ENCODE data around the gene NDUFV3. TPM values are rescaled to one million over a fixed set of nuclear protein-coding genes. Genes with fewer than 3 reads are reported as not detected.
A peak's percentile ranks its signal among the peaks of the same experiment; 100 is the strongest.
"Not testable (repeated sequence)": the region's sequence is repeated elsewhere in the genome, so short reads cannot be mapped to it uniquely, and the experiment has no call there.

The NDUFV3 gene
- total RNA-seq, 1 experiment from 2014 or later = 37.8 TPM

- DNase-seq (ENCODE audit: low read depth) = no peak
Observed at GRCh38 chr21:42855937-42856335, 37.2 kb upstream of the NDUFV3 start.

GRCh38 chr21:42857216-42857615 is 35.9 kb upstream of the NDUFV3 start:
- DNase-seq (ENCODE audit: low read depth) = no peak

GRCh38 chr21:42858185-42858847 is 34.8 kb upstream of the NDUFV3 start:
- DNase-seq (ENCODE audit: low read depth) = no peak

- DNase-seq (ENCODE audit: low read depth) = no peak
Observed at GRCh38 chr21:42858957-42859890, 33.9 kb upstream of the NDUFV3 start.

- DNase-seq (ENCODE audit: low read depth) = no peak
Observed at GRCh38 chr21:42859891-42860230, 33.2 kb upstream of the NDUFV3 start.

GRCh38 chr21:42860345-42860744 is 32.8 kb upstream of the NDUFV3 start:
- DNase-seq (ENCODE audit: low read depth) = no peak

- no peak for DNase-seq (ENCODE audit: low read depth)
Observed at GRCh38 chr21:42861311-42861847, 31.7 kb upstream of the NDUFV3 start.

- no peak for DNase-seq (ENCODE audit: low read depth)
Observed at GRCh38 chr21:42861848-42862400, 31.2 kb upstream of the NDUFV3 start.

GRCh38 chr21:42862774-42863503 is 30.2 kb upstream of the NDUFV3 start:
- no peak for DNase-seq (ENCODE audit: low read depth)

- no peak for DNase-seq (ENCODE audit: low read depth)
Observed at GRCh38 chr21:42863504-42863870, 29.6 kb upstream of the NDUFV3 start.

GRCh38 chr21:42864286-42864685 is 28.8 kb upstream of the NDUFV3 start:
- DNase-seq (ENCODE audit: low read depth) = no peak

- DNase-seq (ENCODE audit: low read depth) = no peak
Observed at GRCh38 chr21:42864815-42865775, 28.0 kb upstream of the NDUFV3 start.

- DNase-seq (ENCODE audit: low read depth) = no peak
Observed at GRCh38 chr21:42865776-42866160, 27.3 kb upstream of the NDUFV3 start.

- DNase-seq (ENCODE audit: low read depth) = no peak
Observed at GRCh38 chr21:42868196-42868595, 24.9 kb upstream of the NDUFV3 start.

GRCh38 chr21:42873096-42873495 is 20.0 kb upstream of the NDUFV3 start:
- DNase-seq (ENCODE audit: low read depth) = no peak

- not testable (repeated sequence) for DNase-seq (ENCODE audit: low read depth)
Observed at GRCh38 chr21:42875811-42876210, 17.3 kb upstream of the NDUFV3 start.

GRCh38 chr21:42878678-42878992 is 14.5 kb upstream of the NDUFV3 start:
- DNase-seq (ENCODE audit: low read depth) = no peak

- DNase-seq (ENCODE audit: low read depth) = peak; percentile 100
Observed at GRCh38 chr21:42878993-42879787, 13.9 kb upstream of the NDUFV3 start, which contains the start of gene WDR4. WDR4 (minus strand) TSS chr21:42879539; CDS start chr21:42879495, 44 bp downstream.

- no peak for DNase-seq (ENCODE audit: low read depth)
Observed at GRCh38 chr21:42880352-42880751, 12.8 kb upstream of the NDUFV3 start.

GRCh38 chr21:42883921-42884320 is 9.2 kb upstream of the NDUFV3 start:
- no peak for DNase-seq (ENCODE audit: low read depth)
